CD4-positive, alpha-beta T cell (primary cell): ENCODE results near the gene MKLN1. TPM values are rescaled to one million over a fixed set of nuclear protein-coding genes. Genes with fewer than 3 reads are reported as not detected.

Source experiments
- ATAC-seq: fragments of 200-7000 bp; cut with Tn5 transposase; one replicate; pipeline ENCODE4 v1.10.0; 2022; ENCODE audit warnings: mild to moderate bottlenecking; ENCODE audit not compliant: poor library complexity
- CTCF ChIA-PET: fragments of 350-600 bp; sonication (Branson Sonifier 250); formaldehyde crosslinking; loops from one replicate; lab custom pipeline; 2021; ENCODE audit warnings: antibody characterized with exemption, inconsistent platforms; lab: Charles Lee
- POLR2A ChIA-PET: fragments of 350-600 bp; sonication (Branson Sonifier 250); formaldehyde crosslinking; loops from one replicate; lab custom pipeline; 2021; ENCODE audit warnings: antibody characterized with exemption, inconsistent platforms; lab: Charles Lee
- DNase-seq, 14 experiments: peaks; one replicate each; pipeline ENCODE4 v3.0.0-alpha.2; 2013 to 2020; ENCODE audit warnings: mixed read lengths in 2 of 14
- H3K27ac ChIP-seq, 2 donors: one replicate each; pipeline versions ENCODE4 v1.5.1 to v1.7.0; 2013; ENCODE audit warnings: low read length in 2 of 2, low read depth in 1 of 2, mild to moderate bottlenecking in 1 of 2
- H3K27me3 ChIP-seq, 2 experiments: 1 replicate in 1 of 2; 2 replicates in 1 of 2; pipeline versions ENCODE4 v1.6.1 to v1.7.0; 2013; ENCODE audit warnings: low read length in 2 of 2, control low read depth in 1 of 2, mild to moderate bottlenecking in 1 of 2, moderate library complexity in 1 of 2; ENCODE audit not compliant: insufficient read depth in 2 of 2, control insufficient read depth in 1 of 2
- H3K36me3 ChIP-seq: one replicate; pipeline ENCODE4 v1.6.1; 2013; ENCODE audit warnings: low read length, control low read depth; ENCODE audit not compliant: insufficient read depth
- H3K4me1 ChIP-seq: one replicate; pipeline ENCODE4 v1.6.1; 2013; ENCODE audit warnings: low read length, control low read depth; ENCODE audit not compliant: insufficient read depth
- H3K4me3 ChIP-seq: one replicate; pipeline ENCODE4 v1.5.1; 2013; ENCODE audit warnings: mild to moderate bottlenecking, low read length, moderate library complexity
- H3K9me3 ChIP-seq, 2 experiments: 1 replicate in 1 of 2; 2 replicates in 1 of 2; pipeline versions ENCODE4 v1.6.1 to v1.7.0; 2013; ENCODE audit warnings: low read length in 2 of 2, mild to moderate bottlenecking in 2 of 2, control low read depth in 1 of 2, moderate library complexity in 1 of 2; ENCODE audit not compliant: control insufficient read depth in 1 of 2, insufficient read depth in 1 of 2
- H3K27ac Mint-ChIP-seq: one replicate; pipeline ENCODE4 v1.8.0; 2020; ENCODE audit warnings: mixed read lengths
- H3K27me3 Mint-ChIP-seq: one replicate; pipeline ENCODE4 v1.8.0; 2021; ENCODE audit warnings: mixed read lengths
- H3K36me3 Mint-ChIP-seq: one replicate; pipeline ENCODE4 v1.8.0; 2021; ENCODE audit warnings: low read depth, mixed read lengths
- H3K4me1 Mint-ChIP-seq: one replicate; pipeline ENCODE4 v1.8.0; 2021; ENCODE audit warnings: low read depth, mixed read lengths
- H3K4me3 Mint-ChIP-seq: one replicate; pipeline ENCODE4 v1.8.0; 2020; ENCODE audit warnings: mild to moderate bottlenecking, mixed read lengths
- H3K9me3 Mint-ChIP-seq: one replicate; pipeline ENCODE4 v1.8.0; 2020; ENCODE audit warnings: mixed read lengths
- intact Hi-C, 2 experiments: fragments of 100-400 bp; cut with DNase I in 1 of 2; cut with micrococcal nuclease in 1 of 2; formaldehyde crosslinking; loops; one replicate each; pipeline versions ENCODE4 v1.15.1 to v1.9.0; 2023 to 2025; cut with DNase I, micrococcal nuclease
- total RNA-seq, 174 experiments: library from RNA in 2 of 174; stranded (reverse) in 2 of 174; gene quantifications; one replicate each; pipeline ENCODE4 v1.2.3 and lab custom pipeline; 2021 to 2026
- TF ChIP-seq, protein P1 (sequence below): fragments of 200-600 bp; IDR thresholded peaks from one replicate; pipeline ENCODE4 v1.8.0; 2022; ENCODE audit warnings: antibody characterized with exemption, mild to moderate bottlenecking

Gene MKLN1
- total RNA-seq, 2 experiments from 2014 or later = 47.2 to 53.7 TPM

DNA sequence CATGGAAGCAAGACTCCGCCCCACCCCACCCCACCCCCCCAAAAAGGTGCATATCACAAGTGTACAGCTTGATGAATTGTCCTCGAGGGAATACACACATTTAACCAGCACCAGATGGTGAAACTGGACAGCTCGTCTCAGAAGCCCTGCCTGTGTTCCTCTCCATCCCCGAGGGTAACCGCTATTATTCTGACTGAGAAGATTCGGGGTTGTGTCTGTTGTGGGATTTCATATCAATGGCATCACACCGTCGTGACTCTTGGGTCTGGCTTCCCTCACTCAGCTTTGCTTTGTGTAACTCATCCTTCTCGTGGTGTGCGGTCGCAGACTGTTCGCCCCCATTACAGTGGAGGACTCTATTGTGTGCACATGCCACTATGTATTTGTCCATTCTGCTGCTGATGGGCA lies 209.9 kb downstream of the MKLN1 start:
- Histone ChIP-seq H3K9me3 (no peaks in the 10 kb centered on the region), H3K36me3 (no peaks in the 10 kb centered on the region), H3K4me3 (no peak overlapping the region), H3K27ac (no peak overlapping the region), H3K4me1 (no peaks in the 10 kb centered on the region), H3K27me3 (no peaks in the 10 kb centered on the region)
- TF ChIP-seq, protein P1, sequence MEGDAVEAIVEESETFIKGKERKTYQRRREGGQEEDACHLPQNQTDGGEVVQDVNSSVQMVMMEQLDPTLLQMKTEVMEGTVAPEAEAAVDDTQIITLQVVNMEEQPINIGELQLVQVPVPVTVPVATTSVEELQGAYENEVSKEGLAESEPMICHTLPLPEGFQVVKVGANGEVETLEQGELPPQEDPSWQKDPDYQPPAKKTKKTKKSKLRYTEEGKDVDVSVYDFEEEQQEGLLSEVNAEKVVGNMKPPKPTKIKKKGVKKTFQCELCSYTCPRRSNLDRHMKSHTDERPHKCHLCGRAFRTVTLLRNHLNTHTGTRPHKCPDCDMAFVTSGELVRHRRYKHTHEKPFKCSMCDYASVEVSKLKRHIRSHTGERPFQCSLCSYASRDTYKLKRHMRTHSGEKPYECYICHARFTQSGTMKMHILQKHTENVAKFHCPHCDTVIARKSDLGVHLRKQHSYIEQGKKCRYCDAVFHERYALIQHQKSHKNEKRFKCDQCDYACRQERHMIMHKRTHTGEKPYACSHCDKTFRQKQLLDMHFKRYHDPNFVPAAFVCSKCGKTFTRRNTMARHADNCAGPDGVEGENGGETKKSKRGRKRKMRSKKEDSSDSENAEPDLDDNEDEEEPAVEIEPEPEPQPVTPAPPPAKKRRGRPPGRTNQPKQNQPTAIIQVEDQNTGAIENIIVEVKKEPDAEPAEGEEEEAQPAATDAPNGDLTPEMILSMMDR = no peak
- CTCF ChIA-PET = no interaction called here
- POLR2A ChIA-PET = no interaction called here
- Mint-ChIP-seq H3K4me1 (no peaks in the 10 kb centered on the region), H3K4me3 (no peak overlapping the region), H3K27me3 (no peaks in the 10 kb centered on the region), H3K9me3 (no peaks in the 10 kb centered on the region), H3K27ac (no peak overlapping the region), H3K36me3 (no peaks in the 10 kb centered on the region)
- intact Hi-C loops = no loop called here
- ATAC-seq = no peak
- no peak for DNase-seq

DNA sequence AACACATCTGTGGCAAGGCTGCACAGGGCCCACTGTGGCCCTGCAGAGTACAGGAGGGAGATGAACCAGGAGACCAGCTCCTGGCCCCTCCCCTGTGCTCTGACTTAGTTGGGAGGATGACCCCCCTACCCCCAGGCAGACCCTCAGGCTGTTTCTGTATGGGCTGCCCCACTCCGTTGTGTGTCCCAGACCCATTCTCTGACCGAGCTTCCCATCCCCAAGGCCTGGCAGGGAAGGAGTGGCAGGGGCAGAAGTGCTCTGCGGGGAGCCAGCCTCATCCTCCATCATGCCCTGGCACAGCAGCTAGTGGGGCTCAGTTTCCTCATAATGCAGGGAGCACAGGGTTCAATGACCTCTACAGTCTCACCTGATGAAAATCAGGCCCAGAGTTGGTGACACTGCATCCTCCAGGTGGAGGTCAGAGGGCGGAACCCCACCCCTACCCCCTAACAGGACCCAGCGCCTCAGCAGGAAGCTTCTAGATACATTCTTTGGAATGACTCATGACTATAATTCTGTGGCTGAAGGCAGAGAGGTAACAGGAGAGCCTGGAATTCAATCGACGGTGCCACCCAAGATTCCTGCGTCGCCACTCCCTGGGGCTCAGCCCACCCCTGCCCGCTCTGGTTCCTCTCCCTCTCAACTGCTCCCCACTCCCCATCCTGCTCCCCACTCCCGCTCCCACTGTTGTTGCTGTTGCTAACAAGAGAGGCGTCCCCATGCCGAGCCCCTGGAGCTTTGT lies 210.6 kb downstream of the MKLN1 start:
- Mint-ChIP-seq H3K27me3 (no peaks in the 10 kb centered on the region), H3K36me3 (no peaks in the 10 kb centered on the region), H3K4me3 (no peak overlapping the region), H3K27ac (no peak overlapping the region), H3K9me3 (no peaks in the 10 kb centered on the region), H3K4me1 (no peaks in the 10 kb centered on the region)
- TF ChIP-seq, protein P1 = no peak
- H3K4me3 ChIP-seq = no peak overlapping the region
- no peaks in the 10 kb centered on the region for H3K9me3 ChIP-seq
- intact Hi-C loops = no loop called here
- CTCF ChIA-PET = no interaction called here
- DNase-seq (no peak), ATAC-seq (no peak)
- POLR2A ChIA-PET = no interaction called here
- no peaks in the 10 kb centered on the region for H3K4me1 ChIP-seq
- no peaks in the 10 kb centered on the region for H3K27me3 ChIP-seq
- no peaks in the 10 kb centered on the region for H3K36me3 ChIP-seq
- H3K27ac ChIP-seq = no peak overlapping the region

DNA sequence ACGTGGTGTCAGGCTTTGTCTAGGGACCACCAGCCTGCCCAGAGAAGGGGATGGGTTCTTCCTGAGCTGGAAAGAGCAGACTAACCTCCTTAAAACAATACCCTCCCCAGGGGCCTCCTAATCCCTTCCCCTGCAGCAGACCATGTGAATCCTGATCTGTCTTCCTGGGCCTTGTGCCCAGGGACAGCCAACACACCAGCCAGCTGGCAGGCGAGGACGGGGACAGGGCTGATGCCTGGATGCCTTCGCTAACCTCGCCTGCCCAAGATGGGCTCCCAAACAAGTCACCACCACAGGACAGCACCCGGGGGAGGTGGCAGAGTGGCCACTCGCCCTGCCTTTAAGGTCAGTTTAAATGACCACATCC lies 211.1 kb downstream of the MKLN1 start:
- H3K9me3 Mint-ChIP-seq = no peaks in the 10 kb centered on the region
- TF ChIP-seq, protein P1 = no peak
- H3K4me1 Mint-ChIP-seq = no peaks in the 10 kb centered on the region
- Histone ChIP-seq H3K27ac (no peak overlapping the region), H3K9me3 (no peaks in the 10 kb centered on the region), H3K4me1 (no peaks in the 10 kb centered on the region), H3K36me3 (no peaks in the 10 kb centered on the region), H3K4me3 (no peak overlapping the region), H3K27me3 (no peaks in the 10 kb centered on the region)
- no peaks in the 10 kb centered on the region for H3K36me3 Mint-ChIP-seq
- no peak overlapping the region for H3K27ac Mint-ChIP-seq
- no peak for DNase-seq
- no peaks in the 10 kb centered on the region for H3K27me3 Mint-ChIP-seq
- ChIA-PET POLR2A (no interaction called here), CTCF (no interaction called here)
- intact Hi-C loops = no loop called here
- H3K4me3 Mint-ChIP-seq = no peak overlapping the region
- ATAC-seq = no peak
